B cell (primary cell): ENCODE results near the gene TMEM254. TPM values are rescaled to one million over a fixed set of nuclear protein-coding genes. Genes with fewer than 3 reads are reported as not detected.

Experiments
- ATAC-seq: fragments of 200-7000 bp; cut with Tn5 transposase; one replicate; pipeline ENCODE4 v1.10.0; 2021; ENCODE audit warnings: low read depth, mild to moderate bottlenecking, moderate number of reproducible peaks, moderate library complexity
- CTCF ChIA-PET: fragments of 350-600 bp; sonication (Branson Sonifier 250); formaldehyde crosslinking; loops from one replicate; lab custom pipeline; 2021; ENCODE audit warnings: antibody characterized with exemption, inconsistent platforms; lab: Charles Lee
- POLR2A ChIA-PET: fragments of 350-600 bp; sonication (Branson Sonifier 250); formaldehyde crosslinking; loops from one replicate; lab custom pipeline; 2021; ENCODE audit warnings: antibody characterized with exemption; lab: Charles Lee
- DNase-seq: peaks from one replicate; pipeline ENCODE4 v3.0.0; 2013
- H2AFZ ChIP-seq: 2 replicates; pipeline ENCODE4 v1.6.1; 2012; ENCODE audit warnings: mild to moderate bottlenecking, low read depth, low read length; ENCODE audit not compliant: insufficient read depth, poor library complexity, severe bottlenecking
- H3K27ac ChIP-seq, 2 donors: 1 replicate in 1 of 2; 2 replicates in 1 of 2; pipeline ENCODE4 v1.5.1; 2012 to 2013; ENCODE audit warnings: low read length in 2 of 2, mild to moderate bottlenecking in 2 of 2, moderate library complexity in 1 of 2
- H3K27me3 ChIP-seq, 4 experiments: fragments of 200-600 bp in 1 of 4; sonication (generic) in 1 of 4; replicated peaks in 1 of 4; 1 replicate in 2 of 4; 2 replicates in 2 of 4; pipeline versions ENCODE4 v1.6.1 to v1.7.0; 2013 to 2016; ENCODE audit warnings: low read length in 3 of 4, mild to moderate bottlenecking in 2 of 4, mixed read lengths in 1 of 4, moderate library complexity in 1 of 4; ENCODE audit not compliant: insufficient read depth in 4 of 4, control insufficient read depth in 3 of 4; ENCODE audit errors: control extremely low read depth in 1 of 4
- H3K36me3 ChIP-seq, 2 experiments: replicated peaks in 1 of 2; 1 replicate in 1 of 2; 2 replicates in 1 of 2; pipeline versions ENCODE4 v1.6.1 to v1.7.1; 2013; ENCODE audit warnings: low read length in 1 of 2; ENCODE audit not compliant: insufficient read depth in 2 of 2, control insufficient read depth in 1 of 2; ENCODE audit errors: control extremely low read depth in 1 of 2, extremely low read depth in 1 of 2
- H3K4me1 ChIP-seq, 2 donors: fragments of 200-600 bp in 1 of 2; sonication (generic) in 1 of 2; 1 replicate in 1 of 2; 2 replicates in 1 of 2; pipeline versions ENCODE4 v1.5.1 to v1.6.1; 2013 to 2017; ENCODE audit warnings: low read length in 2 of 2; ENCODE audit not compliant: control insufficient read depth in 2 of 2, insufficient read depth in 2 of 2
- H3K4me2 ChIP-seq: replicated peaks from 2 replicates; pipeline ENCODE3; 2012; ENCODE audit warnings: mild to moderate bottlenecking, low read depth, low read length; ENCODE audit not compliant: poor library complexity, severe bottlenecking
- H3K4me3 ChIP-seq, 5 experiments: fragments of 200-600 bp in 1 of 5; sonication (generic) in 1 of 5; 1 replicate in 3 of 5; 2 replicates in 2 of 5; pipeline versions ENCODE4 v1.5.1 to v1.7.0; 2011 to 2016; ENCODE audit warnings: low read length in 4 of 5, mild to moderate bottlenecking in 4 of 5, low read depth in 2 of 5, control low read depth in 1 of 5, moderate library complexity in 1 of 5; ENCODE audit not compliant: insufficient read depth in 1 of 5; ENCODE audit errors: control extremely low read depth in 1 of 5, extremely low read depth in 1 of 5
- H3K79me2 ChIP-seq: fragments of 200-600 bp; sonication (generic); one replicate; pipeline ENCODE4 v1.6.0; 2016; ENCODE audit warnings: low read length; ENCODE audit not compliant: control insufficient read depth, insufficient read depth
- H3K9ac ChIP-seq: fragments of 200-600 bp; sonication (generic); 2 replicates; pipeline ENCODE4 v1.6.1; 2017; ENCODE audit warnings: mild to moderate bottlenecking, low read length, moderate library complexity
- H3K9me3 ChIP-seq, 3 donors: one replicate each; pipeline versions ENCODE4 v1.6.1 to v1.7.1; 2013; ENCODE audit warnings: low read length in 2 of 3; ENCODE audit not compliant: control insufficient read depth in 2 of 3, insufficient read depth in 1 of 3; ENCODE audit errors: control extremely low read depth in 1 of 3
- H4K20me1 ChIP-seq: 2 replicates; pipeline ENCODE4 v1.6.0; 2012; ENCODE audit warnings: mild to moderate bottlenecking, low read length; ENCODE audit not compliant: insufficient read depth, control insufficient read depth, poor library complexity, severe bottlenecking
- H3K27ac Mint-ChIP-seq: one replicate; pipeline ENCODE4 v1.8.0; 2021; ENCODE audit warnings: mixed read lengths
- H3K27me3 Mint-ChIP-seq: one replicate; pipeline ENCODE4 v1.8.0; 2021; ENCODE audit warnings: mixed read lengths
- H3K4me1 Mint-ChIP-seq: one replicate; pipeline ENCODE4 v1.8.0; 2021; ENCODE audit warnings: mixed read lengths
- H3K4me3 Mint-ChIP-seq: one replicate; pipeline ENCODE4 v1.8.0; 2021; ENCODE audit warnings: mixed read lengths
- H3K9me3 Mint-ChIP-seq: one replicate; pipeline ENCODE4 v1.8.0; 2022; ENCODE audit warnings: mixed read lengths; ENCODE audit not compliant: insufficient read depth
- CTCF ChIP-seq: fragments of 200-600 bp; IDR thresholded peaks from one replicate; pipeline ENCODE4 v1.8.0; 2022; ENCODE audit warnings: antibody characterized with exemption, mild to moderate bottlenecking
- EZH2 ChIP-seq: IDR thresholded peaks from 2 replicates; pipeline ENCODE4 v1.6.1; 2012; ENCODE audit warnings: borderline replicate concordance, low read depth, mild to moderate bottlenecking, moderate library complexity, low read length; ENCODE audit not compliant: insufficient read depth, poor library complexity, severe bottlenecking
- WGBS: methylation state at CpG from one replicate; pipeline ENCODE4 v1.1.5; 2013; ENCODE audit warnings: missing lambda C conversion rate; ENCODE audit not compliant: insufficient coverage; 5-methylcytosine and 5-hydroxymethylcytosine counted together
- intact Hi-C: fragments of 100-400 bp; cut with micrococcal nuclease; formaldehyde crosslinking; loops from one replicate; pipeline ENCODE4 v1.10.0; 2022
- polyA plus RNA-seq: library from polyadenylated mRNA; depleted of rRNA; stranded (reverse); fragments of >200 nt; gene quantifications from 2 replicates; pipeline ENCODE4 v1.2.3, GENCODE V29; 2012
- total RNA-seq, 2 donors: library from RNA; stranded (reverse); fragments of 120-200 nt in 1 of 2; gene quantifications; 1 replicate in 1 of 2; 2 replicates in 1 of 2; pipeline versions ENCODE4 v1.2.3 to v1.2.4, GENCODE V29; 2013 to 2022

TMEM254 gene
- total and polyA plus RNA-seq, 2 donors (not counting 1 experiment from before 2014, with no cell fraction given): 9.8 to 13.1 TPM

- Mint-ChIP-seq H3K27me3 (peaks cover 14% of the 10 kb centered on the region), H3K4me3 (no peak overlapping the region), H3K9me3 (no peaks in the 10 kb centered on the region), H3K4me1 (no peaks in the 10 kb centered on the region), H3K27ac (no peak overlapping the region)
- Histone ChIP-seq H2AFZ (no peak overlapping the region), H3K27me3 (peaks cover 0 to 3% (median 0%) of the 10 kb centered on the region in 4 experiments), H3K9ac (no peak overlapping the region), H3K79me2 (no peaks in the 10 kb centered on the region), H3K27ac (no peak overlapping the region), H3K4me1 (no peaks in the 10 kb centered on the region), H3K4me3 (no peak overlapping the region), H3K4me2 (no peak overlapping the region), H3K36me3 (no peaks in the 10 kb centered on the region), H4K20me1 (no peaks in the 10 kb centered on the region), H3K9me3 (no peaks in the 10 kb centered on the region)
- TF ChIP-seq CTCF: no peak
- TF ChIP-seq EZH2: no peak
- 93% methylated on average over 11 of the region's 15 CpGs for WGBS
- intact Hi-C loops: no loop called here
- no peak for DNase-seq
- ATAC-seq: no peak
- POLR2A ChIA-PET: no interaction called here
- CTCF ChIA-PET: interaction anchor here (0.7 kb wide), 1 partner anchor 188 kb away, joined by 5 read pairs; no protein-coding TSS in a partner anchor
These were observed 22.6 kb downstream of the TMEM254 start for GRCh38 chr10:80100861-80101695.
